ENCODE measurements around the gene PHACTR1. TPM values are rescaled to one million over a fixed set of nuclear protein-coding genes. Genes with fewer than 3 reads are reported as not detected.
A peak's percentile ranks its signal among the peaks of the same experiment; 100 is the strongest.

Gene PHACTR1
- total RNA-seq, 1 donor: 0.43 TPM

GRCh38 chr6:12957321-12958051 lies 240.9 kb downstream of the PHACTR1 start:
- TF ChIP-seq, protein P1, sequence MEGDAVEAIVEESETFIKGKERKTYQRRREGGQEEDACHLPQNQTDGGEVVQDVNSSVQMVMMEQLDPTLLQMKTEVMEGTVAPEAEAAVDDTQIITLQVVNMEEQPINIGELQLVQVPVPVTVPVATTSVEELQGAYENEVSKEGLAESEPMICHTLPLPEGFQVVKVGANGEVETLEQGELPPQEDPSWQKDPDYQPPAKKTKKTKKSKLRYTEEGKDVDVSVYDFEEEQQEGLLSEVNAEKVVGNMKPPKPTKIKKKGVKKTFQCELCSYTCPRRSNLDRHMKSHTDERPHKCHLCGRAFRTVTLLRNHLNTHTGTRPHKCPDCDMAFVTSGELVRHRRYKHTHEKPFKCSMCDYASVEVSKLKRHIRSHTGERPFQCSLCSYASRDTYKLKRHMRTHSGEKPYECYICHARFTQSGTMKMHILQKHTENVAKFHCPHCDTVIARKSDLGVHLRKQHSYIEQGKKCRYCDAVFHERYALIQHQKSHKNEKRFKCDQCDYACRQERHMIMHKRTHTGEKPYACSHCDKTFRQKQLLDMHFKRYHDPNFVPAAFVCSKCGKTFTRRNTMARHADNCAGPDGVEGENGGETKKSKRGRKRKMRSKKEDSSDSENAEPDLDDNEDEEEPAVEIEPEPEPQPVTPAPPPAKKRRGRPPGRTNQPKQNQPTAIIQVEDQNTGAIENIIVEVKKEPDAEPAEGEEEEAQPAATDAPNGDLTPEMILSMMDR (IDR thresholded peaks at IDR 0.05; ENCODE audit: insufficient read depth, low read depth, low read length): no peak
- H3K4me3 ChIP-seq (ENCODE audit: low read depth, low read length): peak overlapping the region; percentile 70
- peak; percentile 55 for DNase-seq (ENCODE audit: low read depth)

- TF ChIP-seq, protein P1 (IDR thresholded peaks at IDR 0.05; ENCODE audit: insufficient read depth, low read depth, low read length): no peak
- no peak for DNase-seq (ENCODE audit: low read depth)
Measured at GRCh38 chr6:12958052-12958706, 241.6 kb downstream of the PHACTR1 start.

GRCh38 chr6:12961761-12962160 lies 245.2 kb downstream of the PHACTR1 start:
- TF ChIP-seq, protein P1 (IDR thresholded peaks at IDR 0.05; ENCODE audit: insufficient read depth, low read depth, low read length): no peak
- DNase-seq (ENCODE audit: low read depth): no peak
- H3K4me3 ChIP-seq (ENCODE audit: low read depth, low read length): no peak overlapping the region

More at GRCh38 chr6:12958052-12958706, 241.6 kb downstream of the PHACTR1 start:
- H3K4me3 ChIP-seq (ENCODE audit: low read depth, low read length): peak overlapping the region; percentile 70

GRCh38 chr6:12962529-12962928 lies 246.0 kb downstream of the PHACTR1 start:
- TF ChIP-seq, protein P1 (IDR thresholded peaks at IDR 0.05; ENCODE audit: insufficient read depth, low read depth, low read length): no peak
- DNase-seq (ENCODE audit: low read depth): no peak
- H3K4me3 ChIP-seq (ENCODE audit: low read depth, low read length): no peak overlapping the region

- no peak overlapping the region for H3K4me3 ChIP-seq (ENCODE audit: low read depth, low read length)
- DNase-seq (ENCODE audit: low read depth): no peak
- TF ChIP-seq, protein P1 (IDR thresholded peaks at IDR 0.05; ENCODE audit: insufficient read depth, low read depth, low read length): no peak
Measured at GRCh38 chr6:12962987-12963386, 246.4 kb downstream of the PHACTR1 start.

GRCh38 chr6:12963567-12963966 lies 247.0 kb downstream of the PHACTR1 start:
- no peak overlapping the region for H3K4me3 ChIP-seq (ENCODE audit: low read depth, low read length)
- TF ChIP-seq, protein P1 (IDR thresholded peaks at IDR 0.05; ENCODE audit: insufficient read depth, low read depth, low read length): no peak
- no peak for DNase-seq (ENCODE audit: low read depth)
